Endothelial cell of umbilical vein (primary cell): ENCODE results near the gene PLBD1. TPM values are rescaled to one million over a fixed set of nuclear protein-coding genes. Genes with fewer than 3 reads are reported as not detected.

Experiments
- BruUV-seq: library from RNA; stranded (reverse); fragments of 400-500 nt; replicated peaks from 2 replicates; lab custom pipeline; 2021; lab: Mats Ljungman, UMichigan
- CTCF ChIA-PET: fragments of 300-600, 350-600 bp; sonication (Branson Sonifier 250); formaldehyde crosslinking; loops from one replicate; lab custom pipeline; 2021; ENCODE audit warnings: antibody characterized with exemption, inconsistent platforms; lab: Charles Lee
- POLR2A ChIA-PET: fragments of 300-600, 350-600 bp; sonication (Branson Sonifier 250); formaldehyde crosslinking; loops from one replicate; lab custom pipeline; 2021; ENCODE audit warnings: antibody characterized with exemption, inconsistent platforms; lab: Charles Lee
- DNase-seq: peaks from one replicate; pipeline ENCODE4 v3.0.0-alpha.2; 2011; ENCODE audit warnings: low read depth, low spot score
- FAIRE-seq: peaks from 2 replicates; lab custom pipeline; 2011; peaks lifted over from hg19 to GRCh38; lab: Jason Lieb, UNC
- H2AFZ ChIP-seq: 2 replicates; pipeline ENCODE4 v1.6.0; 2012; ENCODE audit warnings: low read depth, low read length, control low read depth, inconsistent platforms
- H3K27ac ChIP-seq: 2 replicates; pipeline ENCODE4 v1.5.1; 2011; ENCODE audit warnings: low read depth, mild to moderate bottlenecking, control low read depth, low read length, moderate library complexity; ENCODE audit not compliant: insufficient read depth
- H3K27me3 ChIP-seq, 2 experiments: 2 replicates each; pipeline versions ENCODE4 v1.6.0 to v1.6.1; 2011; ENCODE audit warnings: low read length in 2 of 2, mixed read lengths in 1 of 2; ENCODE audit not compliant: control insufficient read depth in 2 of 2, insufficient read depth in 2 of 2
- H3K36me3 ChIP-seq, 2 experiments: 2 replicates in 1 of 2; 3 replicates in 1 of 2; pipeline ENCODE4 v1.5.1; 2011; ENCODE audit warnings: low read length in 2 of 2, mild to moderate bottlenecking in 1 of 2, moderate library complexity in 1 of 2; ENCODE audit not compliant: control insufficient read depth in 2 of 2, insufficient read depth in 2 of 2; ENCODE audit errors: extremely low read depth in 1 of 2
- H3K4me1 ChIP-seq: 3 replicates; pipeline ENCODE4 v1.5.1; 2011; ENCODE audit warnings: mild to moderate bottlenecking, low read length; ENCODE audit not compliant: control insufficient read depth, insufficient read depth; ENCODE audit errors: extremely low read depth
- H3K4me2 ChIP-seq: 2 replicates; pipeline ENCODE4 v1.6.1; 2011; ENCODE audit warnings: low read length, control low read depth, mixed read lengths; ENCODE audit not compliant: insufficient read depth
- H3K4me3 ChIP-seq, 3 experiments: fragments of 200-600 bp in 1 of 3; sonication (generic), shearing (Covaris generic) in 1 of 3; replicated peaks in 1 of 3; 2 replicates each; pipeline ENCODE4 v1.5.1; 2011 to 2016; ENCODE audit warnings: control low read depth in 3 of 3, low read length in 3 of 3, mild to moderate bottlenecking in 2 of 3, inconsistent platforms in 1 of 3, low read depth in 1 of 3, moderate library complexity in 1 of 3; ENCODE audit not compliant: insufficient read depth in 1 of 3
- H3K79me2 ChIP-seq: 2 replicates; pipeline ENCODE4 v1.6.0; 2012; ENCODE audit warnings: low read length, inconsistent platforms; ENCODE audit not compliant: control insufficient read depth, insufficient read depth
- H3K9ac ChIP-seq: replicated peaks from 2 replicates; pipeline ENCODE3; 2011; ENCODE audit warnings: low read length, control low read depth; ENCODE audit not compliant: insufficient read depth; ENCODE audit errors: extremely low read depth
- H3K9me1 ChIP-seq: replicated peaks from 3 replicates; pipeline ENCODE4 v1.6.0; 2011; ENCODE audit warnings: mild to moderate bottlenecking, low read length; ENCODE audit not compliant: control insufficient read depth, insufficient read depth; ENCODE audit errors: extremely low read depth
- H3K9me3 ChIP-seq: replicated peaks from 2 replicates; pipeline ENCODE4 v1.5.1; 2012; ENCODE audit warnings: low read length, inconsistent platforms; ENCODE audit not compliant: control insufficient read depth, insufficient read depth
- H4K20me1 ChIP-seq: replicated peaks from 2 replicates; pipeline ENCODE3; 2011; ENCODE audit warnings: mild to moderate bottlenecking, low read length; ENCODE audit not compliant: control insufficient read depth, insufficient read depth; ENCODE audit errors: extremely low read depth
- EZH2 ChIP-seq: IDR thresholded peaks from 2 replicates; pipeline ENCODE4 v1.6.1; 2012; ENCODE audit warnings: borderline replicate concordance, low read depth, mild to moderate bottlenecking, moderate library complexity, low read length, inconsistent platforms; ENCODE audit not compliant: severe bottlenecking
- FOS ChIP-seq: IDR thresholded peaks from 2 replicates; pipeline ENCODE4 v1.6.1; 2011; ENCODE audit warnings: mild to moderate bottlenecking, low read length, moderate library complexity, borderline replicate concordance; ENCODE audit not compliant: insufficient read depth
- GATA2 ChIP-seq: IDR thresholded peaks from 2 replicates; pipeline ENCODE4 v1.7.0; 2011; ENCODE audit warnings: low read depth, mild to moderate bottlenecking, moderate library complexity, mixed read lengths, low read length; ENCODE audit not compliant: insufficient read length, insufficient read depth
- JUN ChIP-seq: IDR thresholded peaks from 2 replicates; pipeline ENCODE4 v1.6.1; 2011; ENCODE audit warnings: borderline replicate concordance, low read depth; ENCODE audit not compliant: insufficient read length, insufficient read depth
- MYC ChIP-seq: IDR thresholded peaks from one replicate; pipeline ENCODE4 v1.6.1; 2011; ENCODE audit warnings: mild to moderate bottlenecking, low read depth, low read length
- POLR2A ChIP-seq: IDR thresholded peaks from 2 replicates; pipeline ENCODE4 v1.6.1; 2012; ENCODE audit warnings: low read depth, mild to moderate bottlenecking, control low read depth, low read length
- POLR2AphosphoS5 ChIP-seq: IDR thresholded peaks from 2 replicates; pipeline ENCODE4 v1.6.1; 2012; ENCODE audit warnings: low read depth, mild to moderate bottlenecking, control low read depth, low read length, moderate library complexity; ENCODE audit not compliant: insufficient read depth
- dilution Hi-C: fragments of 300-500 bp; cut with MboI; formaldehyde crosslinking; loops from one replicate; pipeline ENCODE4 v1.15.0; 2019; ENCODE audit warnings: low sequenced_read_pairs; ENCODE audit not compliant: extremely low pct_ligation_motif_present
- intact Hi-C: fragments of 100-400 bp; cut with micrococcal nuclease; formaldehyde crosslinking; loops from one replicate; pipeline ENCODE4 v1.10.0; 2022
- polyA plus RNA-seq, 4 experiments: library from polyadenylated mRNA; depleted of rRNA in 3 of 4; stranded (reverse) in 3 of 4; unstranded in 1 of 4; fragments of >200 nt; gene quantifications; 2 replicates each; pipeline versions ENCODE4 v1.2.1 to v1.2.3, GENCODE V29; 2011 to 2012; ENCODE audit warnings: missing spikeins in 1 of 4
- total RNA-seq: library from RNA; stranded (reverse); gene quantifications from 2 replicates; pipeline ENCODE4 v1.2.3, GENCODE V29; 2021
- TF ChIP-seq, protein P1 (sequence below): IDR thresholded peaks from 2 replicates; pipeline ENCODE4 v1.6.1; 2011; ENCODE audit not compliant: insufficient read depth, insufficient read length
- TF ChIP-seq, protein P2 (sequence below), 2 donors: IDR thresholded peaks; 1 replicate in 1 of 2; 2 replicates in 1 of 2; pipeline ENCODE4 v1.5.1; 2011; ENCODE audit warnings: low read length in 2 of 2, mild to moderate bottlenecking in 2 of 2, moderate library complexity in 2 of 2, control low read depth in 1 of 2, inconsistent platforms in 1 of 2, low read depth in 1 of 2; ENCODE audit not compliant: insufficient read depth in 1 of 2; ENCODE audit errors: extremely low read depth in 1 of 2

The PLBD1 gene
- total and polyA plus RNA-seq, 2 donors (not counting 3 experiments of a cell fraction or from before 2014, with no cell fraction given), result 0.04 TPM; not detected in 1

- H3K4me1 ChIP-seq, result no peaks in the 10 kb centered on the region
- intact Hi-C loops, result no loop called here
- POLR2A ChIA-PET, result no interaction called here
- H3K4me2 ChIP-seq, result no peak overlapping the region
- FAIRE-seq (no peak), DNase-seq (no peak)
- no peaks in the 10 kb centered on the region for H3K9me3 ChIP-seq
- no peak overlapping the region for H3K4me3 ChIP-seq
- H3K27me3 ChIP-seq, result no peaks in the 10 kb centered on the region
- no peak overlapping the region for H2AFZ ChIP-seq
- TF ChIP-seq POLR2AphosphoS5, result no peak
- TF ChIP-seq, protein P1, sequence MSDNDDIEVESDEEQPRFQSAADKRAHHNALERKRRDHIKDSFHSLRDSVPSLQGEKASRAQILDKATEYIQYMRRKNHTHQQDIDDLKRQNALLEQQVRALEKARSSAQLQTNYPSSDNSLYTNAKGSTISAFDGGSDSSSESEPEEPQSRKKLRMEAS, result no peak
- no peak for TF ChIP-seq EZH2
- TF ChIP-seq GATA2, result no peak
- no peak for TF ChIP-seq FOS
- TF ChIP-seq, protein P2, sequence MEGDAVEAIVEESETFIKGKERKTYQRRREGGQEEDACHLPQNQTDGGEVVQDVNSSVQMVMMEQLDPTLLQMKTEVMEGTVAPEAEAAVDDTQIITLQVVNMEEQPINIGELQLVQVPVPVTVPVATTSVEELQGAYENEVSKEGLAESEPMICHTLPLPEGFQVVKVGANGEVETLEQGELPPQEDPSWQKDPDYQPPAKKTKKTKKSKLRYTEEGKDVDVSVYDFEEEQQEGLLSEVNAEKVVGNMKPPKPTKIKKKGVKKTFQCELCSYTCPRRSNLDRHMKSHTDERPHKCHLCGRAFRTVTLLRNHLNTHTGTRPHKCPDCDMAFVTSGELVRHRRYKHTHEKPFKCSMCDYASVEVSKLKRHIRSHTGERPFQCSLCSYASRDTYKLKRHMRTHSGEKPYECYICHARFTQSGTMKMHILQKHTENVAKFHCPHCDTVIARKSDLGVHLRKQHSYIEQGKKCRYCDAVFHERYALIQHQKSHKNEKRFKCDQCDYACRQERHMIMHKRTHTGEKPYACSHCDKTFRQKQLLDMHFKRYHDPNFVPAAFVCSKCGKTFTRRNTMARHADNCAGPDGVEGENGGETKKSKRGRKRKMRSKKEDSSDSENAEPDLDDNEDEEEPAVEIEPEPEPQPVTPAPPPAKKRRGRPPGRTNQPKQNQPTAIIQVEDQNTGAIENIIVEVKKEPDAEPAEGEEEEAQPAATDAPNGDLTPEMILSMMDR (IDR thresholded peaks at IDR 0.05; ENCODE audit: extremely low read depth in 1 of 2, insufficient read depth in 1 of 2, low read depth in 1 of 2, low read length in 2 of 2), result no peak
- no peak for TF ChIP-seq POLR2A
- no peak for TF ChIP-seq JUN
- TF ChIP-seq MYC, result no peak
- BruUV-seq, result no TSS peak
- H4K20me1 ChIP-seq, result no peaks in the 10 kb centered on the region
- dilution Hi-C loops, result no loop called here
- H3K79me2 ChIP-seq, result no peaks in the 10 kb centered on the region
- H3K9ac ChIP-seq, result no peak overlapping the region
- no peak overlapping the region for H3K27ac ChIP-seq
- CTCF ChIA-PET, result interaction anchor here (1.0 to 1.1 kb wide), 2 partner anchors 27 to 243 kb away, joined by 4 read pairs; no protein-coding TSS in a partner anchor
- H3K36me3 ChIP-seq, result peaks cover 13 to 18% of the 10 kb centered on the region in 2 experiments
- peaks cover 3% of the 10 kb centered on the region for H3K9me1 ChIP-seq
Observed at GRCh38 chr12:14481201-14481600, 86.5 kb downstream of the PLBD1 start.
